HT1080 (cell line): ENCODE data around the gene TMEM272. TPM values are rescaled to one million over a fixed set of nuclear protein-coding genes. Genes with fewer than 3 reads are reported as not detected.
A peak's percentile ranks its signal among the peaks of the same experiment; 100 is the strongest.

Source experiments
- DNase-seq: peaks from one replicate; pipeline ENCODE4 v3.0.0-alpha.2; 2015; ENCODE audit warnings: low read depth
- total RNA-seq: library from RNA; depleted of rRNA; stranded (reverse); fragments of >200 nt; shearing (Covaris generic); gene quantifications from 2 replicates; pipeline ENCODE4 v1.2.3, GENCODE V29; 2014

TMEM272 gene
- total RNA-seq, 1 experiment from 2014 or later = not detected

GRCh38 chr13:51782026-51782710 lies 62.8 kb downstream of the TMEM272 start:
- no peak for DNase-seq

- peak; percentile 55 for DNase-seq
Observed at GRCh38 chr13:51781246-51782022, 63.5 kb downstream of the TMEM272 start.

- no peak for DNase-seq
Observed at GRCh38 chr13:51780099-51780498, 64.9 kb downstream of the TMEM272 start.

GRCh38 chr13:51778392-51778791 lies 66.6 kb downstream of the TMEM272 start:
- DNase-seq = no peak

- no peak for DNase-seq
Observed at GRCh38 chr13:51777921-51778320, 67.1 kb downstream of the TMEM272 start.

- no peak for DNase-seq
Observed at GRCh38 chr13:51776179-51776578, 68.8 kb downstream of the TMEM272 start.

- no peak for DNase-seq
Observed at GRCh38 chr13:51773515-51773914, 71.5 kb downstream of the TMEM272 start.

- DNase-seq = no peak
Observed at GRCh38 chr13:51772781-51773180, 72.2 kb downstream of the TMEM272 start.

- no peak for DNase-seq
Observed at GRCh38 chr13:51772105-51772455, 72.9 kb downstream of the TMEM272 start.

GRCh38 chr13:51771418-51772104 lies 73.4 kb downstream of the TMEM272 start:
- no peak for DNase-seq

GRCh38 chr13:51770681-51771417 lies 74.1 kb downstream of the TMEM272 start:
- no peak for DNase-seq

- DNase-seq = no peak
Observed at GRCh38 chr13:51770160-51770559, 74.8 kb downstream of the TMEM272 start.

GRCh38 chr13:51769455-51770127 lies 75.4 kb downstream of the TMEM272 start:
- no peak for DNase-seq

- DNase-seq = no peak
Observed at GRCh38 chr13:51768976-51769375, 76.0 kb downstream of the TMEM272 start.

GRCh38 chr13:51768378-51768921 lies 76.5 kb downstream of the TMEM272 start:
- no peak for DNase-seq

GRCh38 chr13:51767100-51767499 lies 77.9 kb downstream of the TMEM272 start:
- DNase-seq = no peak

- no peak for DNase-seq
Observed at GRCh38 chr13:51765142-51765515, 79.8 kb downstream of the TMEM272 start.

GRCh38 chr13:51764184-51765141 lies 80.5 kb downstream of the TMEM272 start:
- DNase-seq = peak; percentile 85

GRCh38 chr13:51763486-51763885 lies 81.5 kb downstream of the TMEM272 start:
- no peak for DNase-seq
